Chondrocyte (in vitro differentiated cells): ENCODE data around the gene SASH3. TPM values are rescaled to one million over a fixed set of nuclear protein-coding genes. Genes with fewer than 3 reads are reported as not detected.

Source experiments
- DNase-seq: peaks from one replicate; pipeline ENCODE4 v3.0.0; 2021; ENCODE audit warnings: mixed read lengths, low spot score
- H3K27ac Mint-ChIP-seq: one replicate; pipeline ENCODE4 v1.8.0; 2021; ENCODE audit warnings: mild to moderate bottlenecking, moderate library complexity, mixed read lengths; ENCODE audit not compliant: unreplicated experiment
- H3K27me3 Mint-ChIP-seq: 2 replicates; pipeline ENCODE4 v1.8.0; 2021; ENCODE audit warnings: low read depth, mixed read lengths
- H3K36me3 Mint-ChIP-seq: 2 replicates; pipeline ENCODE4 v1.8.0; 2021; ENCODE audit warnings: low read depth, mixed read lengths
- H3K4me1 Mint-ChIP-seq: 2 replicates; pipeline ENCODE4 v1.8.0; 2021; ENCODE audit warnings: low read depth, mild to moderate bottlenecking, mixed read lengths
- H3K4me3 Mint-ChIP-seq: one replicate; pipeline ENCODE4 v1.8.0; 2021; ENCODE audit warnings: mild to moderate bottlenecking, moderate library complexity, mixed read lengths; ENCODE audit not compliant: unreplicated experiment
- H3K9me3 Mint-ChIP-seq: 2 replicates; pipeline ENCODE4 v1.8.0; 2021; ENCODE audit warnings: low read depth, mixed read lengths
- total RNA-seq: library from RNA; stranded (reverse); gene quantifications from 3 replicates; pipeline ENCODE4 v1.2.1, GENCODE V29; 2021
- TF ChIP-seq, protein P1 (sequence below): fragments of 200-600 bp; sonication (generic); IDR thresholded peaks from 2 replicates; pipeline ENCODE4 v1.5.0; 2021; ENCODE audit warnings: antibody characterized with exemption, mild to moderate bottlenecking, moderate library complexity

Gene SASH3
- total RNA-seq, 1 donor from 2014 or later, result not detected

DNA sequence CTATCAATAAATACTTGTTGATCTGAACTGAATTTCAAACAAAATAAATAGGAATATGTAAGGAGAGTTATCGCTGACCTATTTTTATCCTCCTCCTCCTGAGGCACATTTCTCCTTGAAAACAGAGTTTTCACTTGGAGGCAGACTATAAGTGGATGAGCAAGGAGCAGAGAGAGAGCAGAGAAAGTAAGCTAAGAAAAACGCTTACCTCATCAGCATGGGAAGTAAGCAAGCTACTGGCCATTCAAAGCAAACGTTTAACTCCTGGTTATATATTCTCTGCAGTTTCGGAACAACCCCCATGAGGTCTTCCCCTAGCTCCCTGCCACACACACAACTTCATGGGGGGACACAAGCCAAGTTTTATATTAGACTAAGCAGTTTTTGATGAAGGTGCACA lies 50.7 kb downstream of the SASH3 start:
- no peak overlapping the region for H3K4me3 Mint-ChIP-seq
- H3K9me3 Mint-ChIP-seq, result no peaks in the 10 kb centered on the region
- peaks cover 2% of the 10 kb centered on the region for H3K27me3 Mint-ChIP-seq
- H3K27ac Mint-ChIP-seq, result no peak overlapping the region
- DNase-seq, result no peak
- TF ChIP-seq, protein P1, sequence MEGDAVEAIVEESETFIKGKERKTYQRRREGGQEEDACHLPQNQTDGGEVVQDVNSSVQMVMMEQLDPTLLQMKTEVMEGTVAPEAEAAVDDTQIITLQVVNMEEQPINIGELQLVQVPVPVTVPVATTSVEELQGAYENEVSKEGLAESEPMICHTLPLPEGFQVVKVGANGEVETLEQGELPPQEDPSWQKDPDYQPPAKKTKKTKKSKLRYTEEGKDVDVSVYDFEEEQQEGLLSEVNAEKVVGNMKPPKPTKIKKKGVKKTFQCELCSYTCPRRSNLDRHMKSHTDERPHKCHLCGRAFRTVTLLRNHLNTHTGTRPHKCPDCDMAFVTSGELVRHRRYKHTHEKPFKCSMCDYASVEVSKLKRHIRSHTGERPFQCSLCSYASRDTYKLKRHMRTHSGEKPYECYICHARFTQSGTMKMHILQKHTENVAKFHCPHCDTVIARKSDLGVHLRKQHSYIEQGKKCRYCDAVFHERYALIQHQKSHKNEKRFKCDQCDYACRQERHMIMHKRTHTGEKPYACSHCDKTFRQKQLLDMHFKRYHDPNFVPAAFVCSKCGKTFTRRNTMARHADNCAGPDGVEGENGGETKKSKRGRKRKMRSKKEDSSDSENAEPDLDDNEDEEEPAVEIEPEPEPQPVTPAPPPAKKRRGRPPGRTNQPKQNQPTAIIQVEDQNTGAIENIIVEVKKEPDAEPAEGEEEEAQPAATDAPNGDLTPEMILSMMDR, result no peak
- H3K36me3 Mint-ChIP-seq, result peaks cover 4% of the 10 kb centered on the region
- H3K4me1 Mint-ChIP-seq, result peaks cover 35% of the 10 kb centered on the region

DNA sequence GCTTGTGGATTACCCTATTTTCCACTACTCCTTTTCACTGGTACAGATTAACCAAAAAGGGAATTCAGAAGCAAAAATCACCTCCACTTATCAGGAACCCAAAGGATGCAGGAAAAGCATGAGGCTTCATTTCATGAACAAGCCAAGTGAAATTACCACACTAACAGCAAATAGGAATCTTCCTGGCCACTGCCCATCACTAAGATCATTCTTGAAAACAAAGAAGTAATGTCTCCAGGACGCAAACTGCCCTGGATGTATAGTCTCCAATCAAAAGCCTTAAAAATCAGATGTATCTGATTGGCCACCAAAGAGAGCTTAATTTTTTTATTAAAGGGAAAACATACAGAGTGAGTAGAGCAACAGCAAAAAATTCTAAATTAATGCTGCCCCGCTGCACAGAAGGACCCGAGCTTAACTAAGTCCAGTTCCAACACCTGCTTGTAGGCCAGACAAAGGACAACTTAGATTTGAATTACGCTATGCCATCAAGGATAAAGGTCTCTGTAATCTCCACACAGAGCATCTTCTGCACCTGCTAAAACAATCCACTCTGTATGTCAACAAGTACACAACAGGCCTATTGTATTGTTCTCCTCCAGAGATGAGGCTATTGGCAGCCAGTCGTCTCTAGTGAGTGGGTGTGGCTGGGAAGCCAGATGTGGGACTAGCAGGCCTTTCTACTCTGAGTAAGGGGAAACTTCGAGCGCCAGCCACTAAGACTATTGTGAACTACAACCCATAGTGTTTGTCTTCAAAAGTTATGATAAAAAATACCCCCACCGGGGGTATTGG lies 51.5 kb downstream of the SASH3 start:
- Mint-ChIP-seq H3K4me3 (no peak overlapping the region), H3K36me3 (peaks cover 4% of the 10 kb centered on the region), H3K4me1 (peaks cover 27% of the 10 kb centered on the region), H3K9me3 (no peaks in the 10 kb centered on the region), H3K27ac (no peak overlapping the region), H3K27me3 (peaks cover 2% of the 10 kb centered on the region)
- TF ChIP-seq, protein P1, result no peak
- no peak for DNase-seq

DNA sequence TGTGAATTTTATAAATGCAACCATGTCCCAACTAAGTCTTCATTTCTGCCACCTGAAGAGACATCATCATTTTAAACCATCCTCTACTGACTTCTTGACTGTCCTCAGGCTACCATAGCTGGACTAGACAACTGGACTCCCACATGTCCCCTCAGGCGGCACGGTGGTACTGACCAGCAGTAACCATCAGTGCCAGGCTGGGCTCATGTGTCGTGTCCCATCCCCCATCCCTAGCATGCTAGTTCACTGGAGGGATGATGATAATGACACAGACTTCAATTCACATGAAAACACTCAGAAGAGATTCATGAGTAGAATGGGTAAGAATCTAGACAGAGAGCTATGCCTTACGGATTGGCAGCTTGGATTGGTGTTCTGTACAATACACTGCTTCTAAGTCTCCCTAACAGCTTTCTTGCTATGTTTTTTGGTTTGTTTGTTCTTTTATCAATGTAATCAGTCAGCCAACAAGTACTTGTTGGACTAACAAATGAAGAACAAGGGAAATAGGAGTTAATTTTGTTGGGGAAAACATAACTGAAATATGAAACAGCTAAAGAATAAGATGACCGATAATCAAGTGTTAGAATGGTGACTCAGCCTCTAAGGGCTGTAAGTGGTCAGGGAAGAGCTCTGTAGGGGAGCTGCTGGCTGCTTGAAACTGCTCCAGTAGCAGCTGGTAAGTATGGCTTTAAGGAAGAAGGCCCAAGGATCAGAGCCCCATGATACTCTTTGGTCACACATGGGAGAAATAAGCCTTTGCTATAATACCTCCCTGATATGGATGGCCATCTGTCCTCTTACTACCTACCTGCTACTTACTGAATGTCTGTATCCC lies 53.6 kb downstream of the SASH3 start:
- peaks cover 25% of the 10 kb centered on the region for H3K4me1 Mint-ChIP-seq
- peaks cover 4% of the 10 kb centered on the region for H3K36me3 Mint-ChIP-seq
- TF ChIP-seq, protein P1, result no peak
- no peaks in the 10 kb centered on the region for H3K9me3 Mint-ChIP-seq
- peak overlapping the region; percentile 66 for H3K27ac Mint-ChIP-seq
- H3K4me3 Mint-ChIP-seq, result no peak overlapping the region
- no peak for DNase-seq
- H3K27me3 Mint-ChIP-seq, result peaks cover 2% of the 10 kb centered on the region

DNA sequence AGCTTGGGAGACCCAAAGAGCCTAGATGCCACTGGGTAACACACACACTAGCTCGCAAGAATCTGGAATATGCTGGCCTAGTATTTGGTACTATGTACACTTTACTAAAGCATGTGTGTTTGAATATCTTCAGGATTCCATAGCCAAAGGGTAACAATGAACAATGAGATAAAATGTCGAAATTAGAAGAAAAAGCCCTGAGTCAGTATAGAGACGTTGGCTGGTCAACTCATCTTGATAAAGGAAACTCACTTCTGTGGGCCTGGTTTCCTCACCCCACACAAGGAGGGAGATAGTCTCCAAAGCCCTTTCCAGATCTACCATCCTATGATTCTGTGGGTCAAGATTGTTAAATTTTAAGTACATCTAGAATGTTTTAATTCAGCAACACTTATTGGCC lies 57.1 kb downstream of the SASH3 start:
- Mint-ChIP-seq H3K27me3 (no peaks in the 10 kb centered on the region), H3K4me3 (no peak overlapping the region), H3K27ac (no peak overlapping the region), H3K9me3 (no peaks in the 10 kb centered on the region), H3K36me3 (peaks cover 3% of the 10 kb centered on the region), H3K4me1 (peaks cover 37% of the 10 kb centered on the region)
- TF ChIP-seq, protein P1, result no peak
- no peak for DNase-seq

DNA sequence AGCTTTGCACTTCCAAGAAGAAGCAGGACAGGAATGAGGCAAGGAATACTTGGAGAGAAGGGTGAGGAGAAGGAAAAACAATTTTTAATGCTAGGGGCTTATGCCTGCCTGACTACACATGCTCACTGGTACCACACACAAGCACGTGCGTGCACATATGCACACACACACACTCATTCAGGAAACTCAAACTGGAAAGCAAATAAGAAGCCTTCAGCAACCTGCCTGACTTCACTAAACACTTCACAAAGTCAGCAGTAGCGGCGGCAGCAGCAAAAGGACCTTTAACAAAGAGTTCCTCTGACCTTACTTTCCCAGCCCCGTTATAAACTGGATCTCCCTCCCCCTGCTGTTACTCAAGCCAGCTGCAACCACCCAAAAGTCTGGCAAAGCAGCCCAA lies 60.6 kb downstream of the SASH3 start:
- no peaks in the 10 kb centered on the region for H3K36me3 Mint-ChIP-seq
- TF ChIP-seq, protein P1, result no peak
- no peaks in the 10 kb centered on the region for H3K9me3 Mint-ChIP-seq
- no peak for DNase-seq
- peaks cover 33% of the 10 kb centered on the region for H3K4me1 Mint-ChIP-seq
- H3K4me3 Mint-ChIP-seq, result no peak overlapping the region
- H3K27me3 Mint-ChIP-seq, result no peaks in the 10 kb centered on the region
- no peak overlapping the region for H3K27ac Mint-ChIP-seq
